COLO829 (cell line): ENCODE data around the gene NUBP2.

Experiments
- DNase-seq: peaks from one replicate; pipeline ENCODE4 v3.0.0; 2012; ENCODE audit warnings: low spot score

Gene NUBP2

GRCh38 chr16:1772362-1772907 lies 10.3 kb upstream of the NUBP2 start, which contains the start of gene EME2:
EME2 (plus strand) TSS chr16:1772810; CDS start chr16:1773228, 418 bp downstream.
- no peak for DNase-seq

- peak; percentile 85 for DNase-seq
Observed at GRCh38 chr16:1772908-1773702, 9.7 kb upstream of the NUBP2 start, which contains the start of gene MRPS34. MRPS34 (minus strand) TSS chr16:1773134; CDS start chr16:1773119, 15 bp downstream.

- no peak for DNase-seq
Observed at GRCh38 chr16:1773703-1774447, 8.9 kb upstream of the NUBP2 start.

GRCh38 chr16:1774448-1774780 lies 8.3 kb upstream of the NUBP2 start:
- DNase-seq: no peak

- DNase-seq: no peak
Observed at GRCh38 chr16:1775006-1775845, 7.5 kb upstream of the NUBP2 start.

- no peak for DNase-seq
Observed at GRCh38 chr16:1775846-1776671, 6.7 kb upstream of the NUBP2 start.

GRCh38 chr16:1776672-1776955 lies 6.1 kb upstream of the NUBP2 start:
- no peak for DNase-seq

GRCh38 chr16:1776991-1777374 lies 5.8 kb upstream of the NUBP2 start:
- no peak for DNase-seq

- no peak for DNase-seq
Observed at GRCh38 chr16:1777375-1778199, 5.2 kb upstream of the NUBP2 start.

- no peak for DNase-seq
Observed at GRCh38 chr16:1778200-1779179, 4.3 kb upstream of the NUBP2 start.

- no peak for DNase-seq
Observed at GRCh38 chr16:1779234-1779701, 3.5 kb upstream of the NUBP2 start.

GRCh38 chr16:1779741-1780676 lies 2.8 kb upstream of the NUBP2 start:
- no peak for DNase-seq

GRCh38 chr16:1780677-1781072 lies 2.1 kb upstream of the NUBP2 start:
- no peak for DNase-seq

- DNase-seq: no peak
Observed at GRCh38 chr16:1781254-1781653, 1.5 kb upstream of the NUBP2 start.

- no peak for DNase-seq
Observed at GRCh38 chr16:1781758-1782407, 877 bp upstream of the NUBP2 start.

GRCh38 chr16:1784977-1785845 lies 2.5 kb downstream of the NUBP2 start:
- DNase-seq: no peak

GRCh38 chr16:1785846-1786170 lies 3.0 kb downstream of the NUBP2 start:
- DNase-seq: no peak
